HepG2 (cell line): ENCODE measurements around the gene COL4A6. TPM values are rescaled to one million over a fixed set of nuclear protein-coding genes. Genes with fewer than 3 reads are reported as not detected.

Experiments used
- ATAC-seq: fragments of 200-7000 bp; cut with Tn5 transposase; 3 replicates; pipeline ENCODE4 v1.9.1; 2020; ENCODE audit warnings: mild to moderate bottlenecking, moderate library complexity
- BruUV-seq: library from RNA; stranded (reverse); fragments of 400-500 nt; replicated peaks from 2 replicates; lab custom pipeline; 2021; lab: Mats Ljungman, UMichigan
- CTCF ChIA-PET: fragments of 300-600 bp; formaldehyde crosslinking; extraction: SDS; loops from one replicate; lab custom pipeline; 2021; ENCODE audit warnings: low total read pairs, inconsistent platforms, low intra/inter-chr PET ratio; lab: Yijun Ruan, JAX
- POLR2A ChIA-PET: fragments of 350-600 bp; sonication (Branson Sonifier 250); formaldehyde crosslinking; loops from one replicate; lab custom pipeline; 2020; ENCODE audit warnings: antibody characterized with exemption, inconsistent platforms; lab: Yijun Ruan, JAX
- DNase-seq: peaks from one replicate; pipeline ENCODE4 v3.0.0-alpha.2; 2015; ENCODE audit warnings: low spot score
- FAIRE-seq: peaks from 3 replicates; lab custom pipeline; 2011; peaks lifted over from hg19 to GRCh38; lab: Jason Lieb, UNC
- H2AFZ ChIP-seq: one replicate; pipeline ENCODE4 v1.6.1; 2011; ENCODE audit warnings: low read length, inconsistent platforms
- H3K27ac ChIP-seq: fragments of 300-600 bp; 3 replicates; pipeline ENCODE4 v1.8.0; 2011; ENCODE audit warnings: mixed run types, mild to moderate bottlenecking, mixed read lengths, low read length, inconsistent platforms; ENCODE audit not compliant: insufficient read depth; ENCODE audit errors: extremely low read length
- H3K27me3 ChIP-seq, 2 experiments: fragments of 200-600 bp in 1 of 2; 2 replicates in 1 of 2; 3 replicates in 1 of 2; pipeline versions ENCODE4 v1.6.0 to v1.8.0; 2011; ENCODE audit warnings: low read length in 2 of 2, mild to moderate bottlenecking in 2 of 2, moderate library complexity in 2 of 2, inconsistent platforms in 1 of 2; ENCODE audit not compliant: insufficient read depth in 2 of 2, control insufficient read depth in 1 of 2
- H3K36me3 ChIP-seq, 2 experiments: fragments of 200-600 bp in 1 of 2; replicated peaks in 1 of 2; 2 replicates in 1 of 2; 3 replicates in 1 of 2; pipeline versions ENCODE4 v1.5.1 to v1.8.0; 2011; ENCODE audit warnings: low read length in 2 of 2, inconsistent platforms in 1 of 2; ENCODE audit not compliant: insufficient read depth in 2 of 2, control insufficient read depth in 1 of 2
- H3K4me1 ChIP-seq: 2 replicates; pipeline ENCODE4 v1.5.1; 2012; ENCODE audit warnings: low read length, inconsistent platforms; ENCODE audit not compliant: insufficient read depth
- H3K4me2 ChIP-seq: 2 replicates; pipeline ENCODE4 v1.6.0; 2011; ENCODE audit warnings: low read depth, low read length, inconsistent platforms
- H3K4me3 ChIP-seq, 3 experiments: fragments of 200-600 bp in 1 of 3; sonication (generic), shearing (Covaris generic) in 1 of 3; replicated peaks in 1 of 3; 2 replicates each; pipeline ENCODE4 v1.5.1; 2011 to 2016; ENCODE audit warnings: low read length in 3 of 3, inconsistent platforms in 2 of 3, low read depth in 2 of 3, mild to moderate bottlenecking in 2 of 3, control low read depth in 1 of 3, mixed read lengths in 1 of 3; ENCODE audit not compliant: insufficient read depth in 1 of 3
- H3K79me2 ChIP-seq: one replicate; pipeline ENCODE4 v1.6.1; 2011; ENCODE audit warnings: low read length, inconsistent platforms; ENCODE audit not compliant: insufficient read depth
- H3K9ac ChIP-seq: 2 replicates; pipeline ENCODE4 v1.6.0; 2011; ENCODE audit warnings: mild to moderate bottlenecking, low read depth, low read length, inconsistent platforms; ENCODE audit not compliant: insufficient read depth
- H3K9me3 ChIP-seq: 2 replicates; pipeline ENCODE4 v1.5.1; 2012; ENCODE audit warnings: mild to moderate bottlenecking, low read length
- H4K20me1 ChIP-seq: 2 replicates; pipeline ENCODE4 v1.6.0; 2011; ENCODE audit warnings: inconsistent platforms, mild to moderate bottlenecking, low read length, moderate library complexity; ENCODE audit not compliant: insufficient read depth
- NFIB ChIP-seq: sonication (generic); formaldehyde crosslinking; IDR thresholded peaks from 2 replicates; pipeline ENCODE4 v1.9.0; 2021; ENCODE audit warnings: missing genetic modification reagents, mild to moderate bottlenecking, borderline replicate concordance
- NR2F6 ChIP-seq, 2 experiments: IDR thresholded peaks; 2 replicates each; pipeline ENCODE4 v1.6.1; 2016; ENCODE audit warnings: antibody characterized with exemption in 1 of 2, mild to moderate bottlenecking in 1 of 2
- ZFP90 ChIP-seq: sonication (generic); formaldehyde crosslinking; IDR thresholded peaks from 2 replicates; pipeline ENCODE4 v1.8.0; 2022; ENCODE audit warnings: missing genetic modification reagents, mild to moderate bottlenecking, inconsistent platforms, borderline replicate concordance
- ZNF333 ChIP-seq: sonication (generic); formaldehyde crosslinking; IDR thresholded peaks from 2 replicates; pipeline ENCODE4 v1.4.0; 2020; ENCODE audit warnings: mild to moderate bottlenecking, missing genetic modification reagents, borderline replicate concordance
- ZNF569 ChIP-seq: sonication (generic); formaldehyde crosslinking; IDR thresholded peaks from 2 replicates; pipeline ENCODE4 v1.5.0; 2020; ENCODE audit warnings: mild to moderate bottlenecking, missing genetic modification reagents, moderate library complexity, borderline replicate concordance
- ZSCAN21 ChIP-seq: sonication (generic); formaldehyde crosslinking; IDR thresholded peaks from 2 replicates; pipeline ENCODE4 v1.8.0; 2022; ENCODE audit warnings: mild to moderate bottlenecking, missing genetic modification reagents, moderate library complexity, borderline replicate concordance
- ZSCAN22 ChIP-seq: sonication (generic); formaldehyde crosslinking; IDR thresholded peaks from 2 replicates; pipeline ENCODE4 v1.4.0; 2020; ENCODE audit warnings: mild to moderate bottlenecking, missing genetic modification reagents
- WGBS: methylation state at CpG from one replicate; pipeline ENCODE4 v1.1.6; 2017; ENCODE audit warnings: low lambda C conversion rate; 5-methylcytosine and 5-hydroxymethylcytosine counted together
- in situ Hi-C: cut with HindIII; loops from 2 replicates; pipeline ENCODE4 v1.10.0; 2017; ENCODE audit warnings: low pct_unique_long_range_greater_than_20kb; ENCODE audit not compliant: extremely low pct_ligation_motif_present
- intact Hi-C: fragments of 100-400 bp; cut with micrococcal nuclease; formaldehyde crosslinking; loops from one replicate; pipeline ENCODE4 v1.10.0; 2022; ENCODE audit not compliant: unreplicated experiment
- polyA plus RNA-seq, 8 experiments: library from polyadenylated mRNA; depleted of rRNA in 3 of 8; stranded (reverse) in 7 of 8; unstranded in 1 of 8; fragments of >200 nt; fragmentation: Illumina TruSeq in 4 of 8; extraction: Trizol in 4 of 8; gene quantifications; 2 replicates each; pipeline versions ENCODE4 v1.2.1 to v1.2.3, GENCODE V29; 2011 to 2016; ENCODE audit warnings: low read depth in 4 of 8, missing spikeins in 1 of 8, mixed read lengths in 1 of 8; ENCODE audit not compliant: insufficient read depth in 1 of 8
- total RNA-seq, 5 experiments: library from RNA; depleted of rRNA; stranded (reverse); fragments of >200 nt; fragmentation: Illumina TruSeq; extraction: Trizol; gene quantifications; 2 replicates each; pipeline ENCODE4 v1.2.3, GENCODE V29; 2016; ENCODE audit warnings: low read depth in 1 of 5
- TF ChIP-seq, protein P1 (sequence below), 2 experiments: sonication (generic) in 1 of 2; formaldehyde crosslinking in 1 of 2; IDR thresholded peaks; 2 replicates each; pipeline versions ENCODE4 v1.5.1 to v1.6.1; 2011 to 2020; ENCODE audit warnings: borderline replicate concordance in 1 of 2, low read depth in 1 of 2, low read length in 1 of 2, mild to moderate bottlenecking in 1 of 2, missing genetic modification reagents in 1 of 2, moderate library complexity in 1 of 2

The COL4A6 gene
- total and polyA plus RNA-seq, 2 of the 13 experiments (the other 11 are each of a cell fraction or from before 2014, with no cell fraction given), result 4.5 to 8.2 TPM

DNA sequence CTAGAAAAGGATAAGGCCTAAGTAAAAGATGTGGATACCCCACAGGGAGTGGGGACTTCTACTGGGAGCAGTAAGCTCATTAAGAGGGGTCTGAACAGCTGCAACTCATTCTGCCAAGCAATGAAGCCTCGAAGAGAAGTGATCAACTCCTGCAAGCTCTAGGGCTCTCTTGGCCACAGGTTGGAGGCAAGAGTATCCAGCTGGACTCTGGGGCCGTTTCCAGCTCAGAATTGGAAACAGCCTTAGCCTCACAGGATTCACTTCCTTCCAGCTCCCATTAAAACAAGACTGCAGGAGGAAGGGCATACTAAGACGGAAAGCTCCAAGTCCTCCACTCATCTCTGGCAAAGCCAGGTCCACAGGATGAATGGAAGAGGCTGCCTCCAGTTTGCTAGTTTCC is 220.3 kb downstream of the COL4A6 start:
- Histone ChIP-seq H3K27ac (no peak overlapping the region), H4K20me1 (no peaks in the 10 kb centered on the region), H3K79me2 (no peaks in the 10 kb centered on the region), H3K36me3 (no peaks in the 10 kb centered on the region), H3K9ac (no peak overlapping the region), H3K27me3 (no peaks in the 10 kb centered on the region), H2AFZ (no peak overlapping the region), H3K4me1 (peaks cover 15% of the 10 kb centered on the region), H3K4me3 (no peak overlapping the region), H3K9me3 (no peaks in the 10 kb centered on the region), H3K4me2 (no peak overlapping the region)
- 75% methylated on average over 1 of the region's 3 CpGs for WGBS
- no peak for ATAC-seq
- in situ Hi-C loops, result no loop called here
- DNase-seq, result no peak
- POLR2A ChIA-PET, result no interaction called here
- intact Hi-C loops, result no loop called here
- no peak for TF ChIP-seq NFIB
- no peak for TF ChIP-seq NR2F6 (IDR thresholded peaks at IDR 0.05)
- no peak for TF ChIP-seq NR2F6 (CRISPR knock-in tag; IDR thresholded peaks at IDR 0.05)
- no peak for TF ChIP-seq ZNF333 (CRISPR knock-in tag)
- no peak for TF ChIP-seq ZSCAN22 (CRISPR knock-in tag)
- TF ChIP-seq ZSCAN21 (CRISPR knock-in tag), result no peak
- TF ChIP-seq ZFP90 (CRISPR knock-in tag), result no peak
- TF ChIP-seq, protein P1, sequence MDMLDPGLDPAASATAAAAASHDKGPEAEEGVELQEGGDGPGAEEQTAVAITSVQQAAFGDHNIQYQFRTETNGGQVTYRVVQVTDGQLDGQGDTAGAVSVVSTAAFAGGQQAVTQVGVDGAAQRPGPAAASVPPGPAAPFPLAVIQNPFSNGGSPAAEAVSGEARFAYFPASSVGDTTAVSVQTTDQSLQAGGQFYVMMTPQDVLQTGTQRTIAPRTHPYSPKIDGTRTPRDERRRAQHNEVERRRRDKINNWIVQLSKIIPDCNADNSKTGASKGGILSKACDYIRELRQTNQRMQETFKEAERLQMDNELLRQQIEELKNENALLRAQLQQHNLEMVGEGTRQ (IDR thresholded peaks at IDR 0.05; ENCODE audit: low read depth, low read length), result no peak
- TF ChIP-seq, protein P1 (CRISPR knock-in tag; IDR thresholded peaks at IDR 0.05; ENCODE audit: borderline replicate concordance), result no peak
- no peak for TF ChIP-seq ZNF569 (CRISPR knock-in tag)
- BruUV-seq, result no TSS peak
- CTCF ChIA-PET, result no interaction called here
- FAIRE-seq, result no peak
